ENCODE measurements around the gene ZNF319. TPM values are rescaled to one million over a fixed set of nuclear protein-coding genes. Genes with fewer than 3 reads are reported as not detected.

Gene ZNF319
- total and polyA plus RNA-seq, 4 donors = 0.64 to 3.4 (median 2.6) TPM

DNA sequence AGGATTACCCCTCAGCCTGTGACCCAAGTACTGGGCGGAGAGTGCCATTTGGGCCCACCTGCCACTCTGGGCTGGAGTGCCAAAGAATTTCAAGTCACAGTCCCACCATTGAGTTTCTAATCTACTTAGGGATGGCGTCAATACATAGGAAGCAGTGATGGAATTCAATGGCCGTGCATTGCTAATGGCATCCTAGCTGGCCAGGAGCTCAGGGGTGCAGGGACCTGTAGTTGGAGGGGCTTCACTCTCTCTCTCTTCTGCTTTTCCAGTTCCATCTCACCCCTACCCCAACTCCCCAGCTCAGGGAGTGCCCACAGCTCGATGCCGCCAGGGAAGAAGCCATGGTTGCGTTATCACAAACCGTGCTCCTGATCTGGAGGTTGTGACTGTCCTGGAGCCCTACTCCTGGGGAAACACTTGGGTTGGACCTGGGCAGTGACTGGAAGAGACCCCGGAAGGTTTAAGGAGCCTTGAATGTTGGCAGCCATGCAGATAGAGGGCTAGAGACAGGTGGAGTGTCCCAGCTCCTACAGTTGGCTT lies 27.5 kb upstream of the ZNF319 start:
- Histone ChIP-seq H3K4me1 (ENCODE audit: control insufficient read depth in 4 of 4, insufficient read depth in 4 of 4, low read length in 3 of 4) (peaks cover 26 to 76% (median 60%) of the 10 kb centered on the region in 4 donors), H3K27me3 (ENCODE audit: control insufficient read depth in 4 of 4, insufficient read depth in 4 of 4, low read length in 3 of 4) (no peaks in the 10 kb centered on the region), H3K9me3 (ENCODE audit: control insufficient read depth in 4 of 4, low read length in 3 of 4) (no peaks in the 10 kb centered on the region), H3K4me3 (ENCODE audit: low read depth in 1 of 3, low read length in 3 of 3) (peak overlapping the region in 1 of 3 donors; percentile 82), H3K9ac (ENCODE audit: low read depth in 1 of 2, low read length in 2 of 2) (no peak overlapping the region), H3K36me3 (ENCODE audit: control insufficient read depth in 4 of 4, insufficient read depth in 3 of 4, low read depth in 1 of 4, low read length in 3 of 4) (no peaks in the 10 kb centered on the region), H3K27ac (ENCODE audit: low read depth in 1 of 2, low read length in 2 of 2) (no peak overlapping the region)
- TF ChIP-seq CTCF (IDR thresholded peaks at IDR 0.05; ENCODE audit: low read depth, low read length, missing input control) (no peak), NR2F2 (IDR thresholded peaks at IDR 0.05) (no peak), FOXA1 (IDR thresholded peaks at IDR 0.05) (no peak), MAX (IDR thresholded peaks at IDR 0.05) (no peak), ATF3 (IDR thresholded peaks at IDR 0.05) (no peak), FOXA2 (IDR thresholded peaks at IDR 0.05) (no peak), JUND (IDR thresholded peaks at IDR 0.05) (no peak), GABPA (IDR thresholded peaks at IDR 0.05 in 1 of 2, conservative IDR thresholded peaks at IDR 0.05 in 1 of 2) (no peak), HNF4A (conservative IDR thresholded peaks at IDR 0.05) (no peak), YY1 (IDR thresholded peaks at IDR 0.05) (no peak), RAD21 (IDR thresholded peaks at IDR 0.05) (no peak), TAF1 (conservative IDR thresholded peaks at IDR 0.05) (no peak), EGR1 (IDR thresholded peaks at IDR 0.05; ENCODE audit: low read depth in 2 of 2) (no peak), SP1 (IDR thresholded peaks at IDR 0.05) (no peak), HNF4G (IDR thresholded peaks at IDR 0.05) (no peak), RXRA (IDR thresholded peaks at IDR 0.05) (no peak)
- TF ChIP-seq, protein P1, sequence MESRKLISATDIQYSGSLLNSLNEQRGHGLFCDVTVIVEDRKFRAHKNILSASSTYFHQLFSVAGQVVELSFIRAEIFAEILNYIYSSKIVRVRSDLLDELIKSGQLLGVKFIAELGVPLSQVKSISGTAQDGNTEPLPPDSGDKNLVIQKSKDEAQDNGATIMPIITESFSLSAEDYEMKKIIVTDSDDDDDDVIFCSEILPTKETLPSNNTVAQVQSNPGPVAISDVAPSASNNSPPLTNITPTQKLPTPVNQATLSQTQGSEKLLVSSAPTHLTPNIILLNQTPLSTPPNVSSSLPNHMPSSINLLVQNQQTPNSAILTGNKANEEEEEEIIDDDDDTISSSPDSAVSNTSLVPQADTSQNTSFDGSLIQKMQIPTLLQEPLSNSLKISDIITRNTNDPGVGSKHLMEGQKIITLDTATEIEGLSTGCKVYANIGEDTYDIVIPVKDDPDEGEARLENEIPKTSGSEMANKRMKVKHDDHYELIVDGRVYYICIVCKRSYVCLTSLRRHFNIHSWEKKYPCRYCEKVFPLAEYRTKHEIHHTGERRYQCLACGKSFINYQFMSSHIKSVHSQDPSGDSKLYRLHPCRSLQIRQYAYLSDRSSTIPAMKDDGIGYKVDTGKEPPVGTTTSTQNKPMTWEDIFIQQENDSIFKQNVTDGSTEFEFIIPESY (IDR thresholded peaks at IDR 0.05) = no peak
- TF ChIP-seq, protein P2, sequence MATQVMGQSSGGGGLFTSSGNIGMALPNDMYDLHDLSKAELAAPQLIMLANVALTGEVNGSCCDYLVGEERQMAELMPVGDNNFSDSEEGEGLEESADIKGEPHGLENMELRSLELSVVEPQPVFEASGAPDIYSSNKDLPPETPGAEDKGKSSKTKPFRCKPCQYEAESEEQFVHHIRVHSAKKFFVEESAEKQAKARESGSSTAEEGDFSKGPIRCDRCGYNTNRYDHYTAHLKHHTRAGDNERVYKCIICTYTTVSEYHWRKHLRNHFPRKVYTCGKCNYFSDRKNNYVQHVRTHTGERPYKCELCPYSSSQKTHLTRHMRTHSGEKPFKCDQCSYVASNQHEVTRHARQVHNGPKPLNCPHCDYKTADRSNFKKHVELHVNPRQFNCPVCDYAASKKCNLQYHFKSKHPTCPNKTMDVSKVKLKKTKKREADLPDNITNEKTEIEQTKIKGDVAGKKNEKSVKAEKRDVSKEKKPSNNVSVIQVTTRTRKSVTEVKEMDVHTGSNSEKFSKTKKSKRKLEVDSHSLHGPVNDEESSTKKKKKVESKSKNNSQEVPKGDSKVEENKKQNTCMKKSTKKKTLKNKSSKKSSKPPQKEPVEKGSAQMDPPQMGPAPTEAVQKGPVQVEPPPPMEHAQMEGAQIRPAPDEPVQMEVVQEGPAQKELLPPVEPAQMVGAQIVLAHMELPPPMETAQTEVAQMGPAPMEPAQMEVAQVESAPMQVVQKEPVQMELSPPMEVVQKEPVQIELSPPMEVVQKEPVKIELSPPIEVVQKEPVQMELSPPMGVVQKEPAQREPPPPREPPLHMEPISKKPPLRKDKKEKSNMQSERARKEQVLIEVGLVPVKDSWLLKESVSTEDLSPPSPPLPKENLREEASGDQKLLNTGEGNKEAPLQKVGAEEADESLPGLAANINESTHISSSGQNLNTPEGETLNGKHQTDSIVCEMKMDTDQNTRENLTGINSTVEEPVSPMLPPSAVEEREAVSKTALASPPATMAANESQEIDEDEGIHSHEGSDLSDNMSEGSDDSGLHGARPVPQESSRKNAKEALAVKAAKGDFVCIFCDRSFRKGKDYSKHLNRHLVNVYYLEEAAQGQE (IDR thresholded peaks at IDR 0.05) = no peak
- DNase-seq (ENCODE audit: low spot score) = no peak
- WGBS = 91% methylated on average over 8 of the region's 8 CpGs
